ENCODE data around the gene IL33.

GRCh38 chr9:6187272-6187671, 28.3 kb upstream of the IL33 start:
- TF ChIP-seq POLR2A (IDR thresholded peaks at IDR 0.05): no peak
- TF ChIP-seq, protein P1, sequence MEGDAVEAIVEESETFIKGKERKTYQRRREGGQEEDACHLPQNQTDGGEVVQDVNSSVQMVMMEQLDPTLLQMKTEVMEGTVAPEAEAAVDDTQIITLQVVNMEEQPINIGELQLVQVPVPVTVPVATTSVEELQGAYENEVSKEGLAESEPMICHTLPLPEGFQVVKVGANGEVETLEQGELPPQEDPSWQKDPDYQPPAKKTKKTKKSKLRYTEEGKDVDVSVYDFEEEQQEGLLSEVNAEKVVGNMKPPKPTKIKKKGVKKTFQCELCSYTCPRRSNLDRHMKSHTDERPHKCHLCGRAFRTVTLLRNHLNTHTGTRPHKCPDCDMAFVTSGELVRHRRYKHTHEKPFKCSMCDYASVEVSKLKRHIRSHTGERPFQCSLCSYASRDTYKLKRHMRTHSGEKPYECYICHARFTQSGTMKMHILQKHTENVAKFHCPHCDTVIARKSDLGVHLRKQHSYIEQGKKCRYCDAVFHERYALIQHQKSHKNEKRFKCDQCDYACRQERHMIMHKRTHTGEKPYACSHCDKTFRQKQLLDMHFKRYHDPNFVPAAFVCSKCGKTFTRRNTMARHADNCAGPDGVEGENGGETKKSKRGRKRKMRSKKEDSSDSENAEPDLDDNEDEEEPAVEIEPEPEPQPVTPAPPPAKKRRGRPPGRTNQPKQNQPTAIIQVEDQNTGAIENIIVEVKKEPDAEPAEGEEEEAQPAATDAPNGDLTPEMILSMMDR (IDR thresholded peaks at IDR 0.05): no peak

All from uterus (tissue), 2 donors.